ENCODE measurements around the gene CLDN4.
"Not testable (repeated sequence)": the region's sequence is repeated elsewhere in the genome, so short reads cannot be mapped to it uniquely, and the experiment has no call there.

The CLDN4 gene

GRCh38 chr7:73823873-73824592 is 6.8 kb upstream of the CLDN4 start:
- DNase-seq, result no peak

GRCh38 chr7:73824986-73825385 is 5.8 kb upstream of the CLDN4 start:
- no peak for DNase-seq

- no peak for DNase-seq
These were observed 3.2 kb upstream of the CLDN4 start for GRCh38 chr7:73827567-73828106.

- DNase-seq, result no peak
These were observed 2.5 kb upstream of the CLDN4 start for GRCh38 chr7:73828107-73828803.

- DNase-seq, result no peak
These were observed 1.8 kb upstream of the CLDN4 start for GRCh38 chr7:73828972-73829371.

GRCh38 chr7:73829505-73829904 is 1.3 kb upstream of the CLDN4 start:
- DNase-seq, result no peak

- DNase-seq, result no peak
These were observed 695 bp upstream of the CLDN4 start for GRCh38 chr7:73829921-73830680.

- no peak for DNase-seq
These were observed 713 bp downstream of the CLDN4 start for GRCh38 chr7:73831584-73831833.

- DNase-seq, result no peak
These were observed 1.2 kb downstream of the CLDN4 start for GRCh38 chr7:73831834-73832651.

- no peak for DNase-seq
These were observed 2.0 kb downstream of the CLDN4 start for GRCh38 chr7:73832806-73833205.

GRCh38 chr7:73833251-73833919 is 2.6 kb downstream of the CLDN4 start:
- DNase-seq, result no peak

- DNase-seq, result no peak
These were observed 3.9 kb downstream of the CLDN4 start for GRCh38 chr7:73834626-73835191.

- not testable (repeated sequence) for DNase-seq
These were observed 6.4 kb downstream of the CLDN4 start for GRCh38 chr7:73837167-73837566.

GRCh38 chr7:73838642-73839041 is 7.8 kb downstream of the CLDN4 start:
- DNase-seq, result no peak

- no peak for DNase-seq
These were observed 8.5 kb downstream of the CLDN4 start for GRCh38 chr7:73839290-73839689.

- DNase-seq, result no peak
These were observed 9.2 kb downstream of the CLDN4 start for GRCh38 chr7:73839743-73840714.

GRCh38 chr7:73840715-73841379 is 10.1 kb downstream of the CLDN4 start:
- no peak for DNase-seq

GRCh38 chr7:73841689-73842066 is 10.9 kb downstream of the CLDN4 start:
- no peak for DNase-seq

- peak; percentile 89 for DNase-seq
These were observed 11.5 kb downstream of the CLDN4 start, which contains the start of gene METTL27 for GRCh38 chr7:73842067-73842976. METTL27 (minus strand) TSS chr7:73842516; CDS start chr7:73842140, 376 bp downstream.

All from KG1 (cell line).